Activated naive CD4-positive, alpha-beta T cell treated with Interleukin-2 at 50 U/mL for 16 hours (primary cell): ENCODE measurements around the gene MGRN1.

Experiments
- DNase-seq: peaks from one replicate; pipeline ENCODE4 v3.0.0-alpha.2; 2020

The MGRN1 gene

DNA sequence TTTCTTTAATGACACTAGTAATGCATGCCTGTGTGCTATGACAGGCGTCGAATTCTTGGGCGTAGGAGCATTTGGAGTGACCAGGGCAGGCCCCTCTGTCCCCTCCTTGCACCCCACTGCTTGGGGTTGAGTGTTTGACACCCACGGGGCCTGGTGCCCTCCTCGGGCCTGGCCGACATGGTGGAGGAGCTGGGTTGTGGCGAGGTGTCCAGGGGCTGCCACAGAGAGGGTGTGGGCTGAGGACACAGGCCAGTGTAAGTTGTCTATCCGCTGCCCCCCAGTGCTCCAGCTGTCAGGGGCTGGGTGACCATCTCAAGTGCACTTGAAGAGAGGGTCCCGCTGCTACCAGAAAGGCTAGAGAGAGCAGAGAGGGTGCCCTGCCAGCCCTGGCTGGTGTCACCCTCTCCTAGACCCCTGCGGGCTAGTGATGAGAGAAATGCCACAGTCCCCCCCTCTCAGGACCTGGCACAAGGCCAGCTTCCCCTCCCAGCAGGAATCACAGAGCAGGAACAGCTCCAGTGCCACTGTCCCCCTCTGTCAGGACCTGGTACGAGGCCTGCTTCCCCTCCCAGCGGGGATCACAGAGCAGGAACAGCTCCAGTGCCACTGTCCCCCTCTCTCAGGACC, 30.5 kb downstream of the MGRN1 start:
- no peak for DNase-seq

DNA sequence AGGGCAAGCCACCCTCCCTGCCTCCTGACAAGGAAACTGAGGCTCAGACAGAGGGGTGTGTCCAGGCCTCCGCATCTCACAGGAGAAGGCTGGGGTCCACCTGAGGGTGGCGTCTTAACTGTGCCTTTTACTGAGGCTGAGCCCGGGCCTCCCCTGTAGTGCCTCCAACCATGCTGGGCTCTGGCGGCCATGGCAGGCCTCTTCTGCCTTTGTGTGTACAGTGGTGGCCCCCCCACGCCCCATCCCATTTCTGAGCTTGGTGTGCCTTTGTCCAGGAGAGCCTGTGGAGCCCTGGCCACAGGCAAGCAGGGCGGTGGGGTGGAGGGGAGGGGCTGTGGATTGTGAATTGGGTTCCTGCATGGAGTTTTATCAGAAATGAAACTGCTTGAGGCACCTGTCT, 31.2 kb downstream of the MGRN1 start:
- no peak for DNase-seq

DNA sequence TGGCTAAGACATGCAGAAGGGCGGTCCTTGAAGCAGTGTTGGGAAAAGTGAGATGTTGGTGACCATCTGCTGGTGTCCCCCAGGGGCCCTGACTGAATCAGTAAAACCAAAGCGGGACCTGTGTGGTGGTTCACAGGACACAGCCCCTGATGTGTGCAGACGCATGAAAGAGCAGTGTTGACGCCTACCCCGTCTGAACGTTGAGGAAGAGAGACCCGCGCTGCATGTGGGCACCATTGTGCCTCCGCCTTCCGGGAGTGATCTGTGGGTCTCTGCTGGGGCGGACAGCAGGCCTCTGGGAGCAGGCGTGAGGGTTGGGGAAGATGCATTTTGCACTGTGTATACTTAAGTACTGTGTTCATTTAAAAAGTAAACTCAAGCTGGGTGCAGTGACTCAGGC, 31.6 kb downstream of the MGRN1 start:
- DNase-seq: no peak

- no peak for DNase-seq
Measured at GRCh38 chr16:4656695-4657686, 32.4 kb downstream of the MGRN1 start.

DNA sequence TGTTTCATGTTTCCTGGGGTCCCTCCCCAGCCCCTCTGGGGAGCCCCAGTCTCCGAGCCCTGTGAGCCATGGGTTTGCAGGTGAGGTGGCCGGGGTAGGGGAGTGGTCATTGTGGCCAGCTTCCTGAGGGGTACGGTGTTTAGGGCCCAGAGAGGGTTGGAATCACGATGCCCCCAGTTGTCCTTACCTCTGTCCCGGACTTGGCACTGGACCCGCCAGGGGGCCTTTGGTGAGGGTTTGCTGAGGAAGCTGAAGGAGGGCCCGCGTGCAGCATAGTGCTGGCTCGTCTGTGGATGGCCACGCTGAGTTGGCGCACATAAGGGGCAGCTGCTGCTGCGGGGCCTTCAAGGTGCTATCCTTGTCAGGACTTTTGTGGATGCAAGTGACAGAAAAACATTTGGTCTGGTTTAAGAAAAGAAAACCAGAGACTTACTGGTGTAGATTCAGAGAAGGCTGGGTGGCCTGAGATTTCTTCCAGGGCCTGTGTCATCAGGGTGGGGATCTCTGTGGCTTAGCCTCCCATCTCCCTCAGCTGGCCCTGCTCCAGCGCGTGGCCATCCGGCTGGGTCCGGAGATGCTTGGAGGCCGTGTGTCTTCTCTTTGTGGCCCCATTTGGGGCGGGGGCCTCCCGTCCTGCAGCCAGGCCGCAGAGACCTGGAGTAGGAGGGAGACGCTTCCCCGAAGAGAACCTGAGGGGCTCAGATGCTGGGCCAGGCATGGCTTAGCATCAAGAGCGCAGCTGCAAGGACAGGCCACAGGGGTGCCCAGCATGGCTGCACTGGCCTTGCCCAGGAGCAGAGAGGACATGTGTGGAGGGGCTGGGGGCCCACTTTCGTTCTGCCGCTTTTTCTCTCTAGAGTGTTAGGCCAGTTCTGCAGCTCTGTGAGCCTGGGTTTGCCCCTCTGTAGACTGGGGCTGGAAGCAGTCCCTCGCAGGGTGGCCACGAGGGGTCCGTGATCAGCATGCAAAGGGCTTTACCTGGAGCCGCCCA, 35.0 kb downstream of the MGRN1 start:
- DNase-seq: no peak

DNA sequence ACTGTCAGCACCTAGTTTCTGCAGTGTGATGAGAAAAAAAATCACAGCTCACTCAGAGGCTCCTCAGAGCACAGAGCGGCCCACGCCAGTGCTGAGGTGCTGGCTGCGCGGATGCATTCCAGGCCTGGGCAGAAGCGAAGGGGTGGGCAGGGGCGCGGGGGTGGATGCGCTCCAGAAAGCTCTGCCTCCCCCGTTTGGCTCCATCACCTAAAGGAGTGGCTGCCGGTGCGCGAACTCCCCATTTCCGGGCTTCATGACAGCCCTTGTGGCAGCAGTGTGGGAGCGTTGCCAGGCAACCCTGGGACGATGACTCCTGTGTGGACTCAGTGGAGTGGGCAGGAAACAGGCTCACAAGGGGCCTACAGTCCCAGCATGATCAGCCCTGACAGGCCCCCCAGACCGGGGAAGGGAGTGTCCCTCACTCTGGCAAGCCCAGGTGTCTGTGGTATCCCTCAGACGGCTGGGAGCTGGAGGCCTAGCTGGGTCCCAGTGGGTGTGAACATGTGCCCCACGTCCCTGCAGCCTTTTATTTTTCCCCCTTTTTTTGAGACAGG, 35.9 kb downstream of the MGRN1 start:
- DNase-seq: peak; percentile 74

DNA sequence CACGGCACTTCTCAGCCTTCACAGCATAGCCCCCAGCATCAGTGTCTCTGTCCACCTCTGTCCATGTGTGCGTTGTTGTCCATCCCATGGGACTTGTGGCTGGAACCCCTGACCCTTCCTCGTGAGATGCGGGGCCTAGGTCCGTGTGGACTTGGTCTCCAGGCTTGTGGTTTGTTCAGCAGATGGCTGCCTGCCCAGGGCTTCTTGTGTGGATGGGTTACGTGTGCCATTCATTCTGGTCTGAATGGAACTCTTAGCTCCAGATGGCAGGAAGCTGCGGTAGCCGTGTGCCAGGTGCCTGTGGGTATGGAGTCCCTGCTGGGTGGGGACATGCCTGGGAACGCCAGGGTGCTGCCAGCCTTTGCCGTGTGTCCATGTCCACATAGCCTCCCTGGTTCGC, 37.0 kb downstream of the MGRN1 start:
- no peak for DNase-seq

DNA sequence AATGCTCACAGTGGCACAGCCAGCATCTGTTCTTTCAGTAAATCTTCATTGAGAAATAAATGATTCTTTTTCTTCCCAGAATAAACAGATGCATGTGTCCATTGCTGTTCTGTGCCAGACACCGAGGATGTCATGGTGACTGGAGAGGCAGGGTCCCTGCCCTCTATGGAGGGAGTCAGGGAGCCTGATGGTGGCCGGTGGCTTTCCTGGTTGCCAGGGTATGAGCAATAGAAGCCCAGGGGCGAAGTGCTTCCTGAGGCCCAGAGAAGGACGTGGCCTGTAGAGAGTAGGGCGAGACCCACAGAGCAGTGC, 38.8 kb downstream of the MGRN1 start:
- DNase-seq: no peak

GRCh38 chr16:4663777-4664465, 39.3 kb downstream of the MGRN1 start:
- DNase-seq: no peak

DNA sequence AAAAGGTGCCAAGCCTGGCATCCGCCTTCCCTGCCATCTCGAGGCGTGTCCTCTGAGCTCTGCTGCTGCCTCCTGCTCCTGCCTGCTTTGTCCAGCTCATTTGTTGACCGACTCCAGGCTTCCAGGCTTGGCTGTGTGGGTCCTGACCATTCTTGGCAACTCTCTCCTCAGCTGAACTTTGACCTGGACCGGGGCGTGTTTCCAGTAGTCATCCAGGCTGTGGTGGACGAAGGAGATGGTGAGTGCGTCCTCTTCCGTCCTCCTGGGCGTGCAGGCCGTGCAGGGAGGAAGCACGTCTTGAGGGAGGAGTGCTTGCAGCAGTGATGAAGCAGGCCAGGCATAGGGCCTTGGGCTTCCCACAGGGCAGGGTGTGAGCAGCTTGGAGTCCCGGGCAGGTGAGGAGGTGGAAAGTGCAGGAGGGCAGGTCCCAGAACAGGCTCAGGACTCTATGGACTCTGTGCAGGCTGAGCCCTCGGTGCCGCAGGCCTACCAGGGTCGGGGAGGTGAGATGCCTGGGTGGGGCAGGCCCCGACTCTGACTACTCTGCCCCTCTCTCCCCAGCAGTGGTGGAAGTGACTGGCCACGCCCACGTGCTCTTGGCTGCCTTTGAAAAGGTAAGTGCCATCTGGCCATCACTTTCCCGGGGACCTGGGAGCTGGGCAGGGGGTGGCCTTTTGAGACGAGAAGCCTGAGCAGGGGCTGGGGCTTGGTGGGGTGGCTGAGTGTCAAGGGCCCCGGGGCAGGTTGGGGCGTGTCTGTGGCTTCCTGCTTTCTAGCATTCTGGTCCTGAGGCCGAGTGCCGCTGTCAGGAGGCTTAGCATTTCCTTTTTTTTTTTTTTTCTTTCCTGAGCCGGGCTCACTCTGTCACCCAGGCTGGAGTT, 40.2 kb downstream of the MGRN1 start:
- DNase-seq: peak; percentile 63

DNA sequence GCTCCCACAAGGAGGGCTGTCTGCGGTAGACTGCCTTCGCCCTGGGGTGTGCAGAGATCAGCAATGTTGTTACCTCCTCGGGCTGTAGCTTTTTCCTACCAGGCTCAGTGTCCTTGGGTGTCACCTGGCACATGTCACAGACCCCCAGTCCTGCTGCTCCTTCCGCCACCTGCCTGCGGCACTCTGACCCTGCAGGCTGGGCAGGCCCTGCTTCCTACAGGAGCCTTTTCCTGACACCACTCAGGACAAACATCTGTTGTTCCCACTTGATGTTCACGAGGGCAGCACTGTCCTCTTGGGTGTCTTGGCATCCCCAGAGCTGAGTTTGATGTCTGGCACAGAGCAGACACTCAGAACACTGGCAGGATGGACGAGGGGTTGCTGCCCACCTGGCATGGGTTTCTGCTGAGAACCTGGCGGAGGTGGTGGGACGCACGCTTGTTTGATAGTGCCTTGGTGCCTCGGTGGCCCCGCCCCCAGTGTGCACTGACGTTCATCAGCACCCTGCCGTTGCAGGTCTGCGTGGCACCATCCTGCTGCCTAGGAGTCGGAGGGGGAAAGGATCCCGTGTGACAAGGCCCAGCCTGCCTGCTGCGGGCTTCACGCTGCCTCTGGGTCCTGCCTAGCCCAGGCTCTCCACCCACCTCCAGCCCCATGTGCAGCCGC, 42.0 kb downstream of the MGRN1 start:
- DNase-seq: no peak

DNA sequence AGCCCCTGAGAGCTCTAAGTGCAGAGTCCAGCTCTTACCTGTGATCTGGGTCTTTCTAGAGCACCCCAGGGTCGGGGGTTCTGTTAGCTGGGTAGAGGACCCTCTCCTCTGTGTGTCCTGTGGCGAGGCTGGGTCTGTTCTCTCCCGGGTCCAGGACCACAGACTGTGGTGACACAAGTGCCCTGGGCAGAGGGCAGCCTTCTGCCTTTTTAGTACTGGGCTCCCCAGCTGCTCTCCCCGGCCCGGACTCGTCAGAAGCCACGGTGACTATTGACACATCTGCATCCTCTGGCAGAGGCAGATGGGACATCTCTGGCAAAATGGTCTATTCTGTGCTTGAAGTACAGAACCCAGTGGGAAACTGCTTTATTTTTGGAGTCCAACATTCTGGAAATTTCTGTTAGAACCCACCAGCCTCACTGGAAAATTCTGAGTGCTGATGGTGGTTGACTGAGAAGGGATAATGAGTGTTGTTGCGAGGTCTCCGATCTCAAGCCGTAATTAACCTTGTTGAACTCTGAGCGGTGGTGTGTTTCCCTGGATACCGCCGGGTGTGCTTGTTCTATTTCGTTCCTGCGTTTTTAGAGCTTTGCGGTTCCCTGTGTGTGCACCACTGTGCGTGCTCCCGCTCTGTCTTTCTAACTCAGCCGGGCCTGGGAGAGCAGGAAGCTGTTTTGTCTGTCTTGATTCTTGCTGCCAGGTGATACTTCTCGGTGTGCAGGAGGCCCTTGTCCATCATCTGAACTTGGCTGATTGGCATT, 42.8 kb downstream of the MGRN1 start:
- no peak for DNase-seq

GRCh38 chr16:4668313-4668960, 43.8 kb downstream of the MGRN1 start:
- no peak for DNase-seq

DNA sequence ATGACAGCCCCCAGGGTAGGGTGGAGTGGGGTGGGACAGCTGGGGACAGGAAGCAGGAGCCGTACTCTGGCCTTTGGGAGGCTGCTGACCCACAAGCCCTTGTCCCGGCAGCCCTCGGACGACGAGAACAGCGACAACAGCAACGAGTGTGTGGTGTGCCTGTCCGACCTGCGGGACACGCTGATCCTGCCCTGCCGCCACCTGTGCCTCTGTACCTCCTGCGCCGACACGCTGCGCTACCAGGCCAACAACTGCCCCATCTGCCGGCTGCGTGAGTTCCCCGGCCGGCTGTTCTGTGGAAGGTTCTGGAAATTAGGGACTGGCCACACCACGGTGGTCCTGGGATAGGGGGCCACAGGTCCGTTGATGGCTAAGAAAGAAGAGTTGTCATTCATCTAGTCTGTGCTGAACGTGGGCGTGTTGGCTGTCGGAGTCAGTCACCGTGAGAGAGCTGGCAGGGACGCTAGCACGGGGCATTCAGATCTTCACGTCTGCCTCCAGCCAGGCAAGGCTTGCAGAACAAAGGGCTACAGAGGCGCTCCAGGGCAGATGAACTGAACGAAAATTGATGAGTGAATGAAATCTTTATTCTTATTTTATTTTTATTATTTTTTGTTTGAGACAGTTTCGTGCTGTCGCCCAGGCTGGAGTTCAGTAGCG, 48.9 kb downstream of the MGRN1 start:
- no peak for DNase-seq

- DNase-seq: no peak
Measured at GRCh38 chr16:4674926-4675530, 50.4 kb downstream of the MGRN1 start.

- DNase-seq: peak; percentile 61
Measured at GRCh38 chr16:4675864-4676786, 51.5 kb downstream of the MGRN1 start.

DNA sequence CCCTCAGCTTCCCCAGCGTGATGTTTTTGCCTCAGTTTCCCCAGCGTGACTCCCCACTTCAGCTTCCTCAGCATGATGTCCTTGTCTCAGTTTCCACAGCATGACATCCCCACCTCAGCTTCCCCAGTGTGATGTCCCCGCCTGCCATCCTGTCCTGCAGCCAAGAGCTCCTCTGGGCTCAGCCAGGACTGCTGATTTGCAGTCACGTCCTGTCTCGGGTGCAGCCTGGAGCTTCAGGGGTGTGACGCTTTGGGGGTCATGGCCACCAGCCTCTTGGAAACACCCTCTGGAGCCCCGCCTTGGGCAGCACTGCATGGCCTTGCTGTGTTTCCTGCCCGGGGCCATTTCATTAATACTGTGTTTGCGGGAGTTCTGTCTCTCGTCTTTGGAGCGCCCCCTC, 52.2 kb downstream of the MGRN1 start:
- DNase-seq: no peak
